ENCODE data around the gene IGFL2. TPM values are rescaled to one million over a fixed set of nuclear protein-coding genes. Genes with fewer than 3 reads are reported as not detected.
"Not testable (repeated sequence)": the region's sequence is repeated elsewhere in the genome, so short reads cannot be mapped to it uniquely, and the experiment has no call there.

The IGFL2 gene
- total and polyA plus RNA-seq, 4 donors: 0.08 TPM; not detected in 3

GRCh38 chr19:46191356-46191755 is 43.3 kb downstream of the IGFL2 start:
- H3K9me3 ChIP-seq (ENCODE audit: control insufficient read depth in 4 of 4, low read length in 3 of 4): no peaks in the 10 kb centered on the region
- H3K36me3 ChIP-seq (ENCODE audit: control insufficient read depth in 4 of 4, insufficient read depth in 3 of 4, low read depth in 1 of 4, low read length in 3 of 4): no peaks in the 10 kb centered on the region
- H3K4me3 ChIP-seq (ENCODE audit: low read depth in 1 of 3, low read length in 3 of 3): no peak overlapping the region
- 84% methylated on average over 4 of the region's 4 CpGs for WGBS
- no peak overlapping the region for H3K9ac ChIP-seq (ENCODE audit: low read depth in 1 of 2, low read length in 2 of 2)
- no peak for DNase-seq (ENCODE audit: low spot score)
- no peak overlapping the region for H3K27ac ChIP-seq (ENCODE audit: low read depth in 1 of 2, low read length in 2 of 2)
- no peak for TF ChIP-seq YY1 (IDR thresholded peaks at IDR 0.05)
- TF ChIP-seq JUND (IDR thresholded peaks at IDR 0.05): no peak
- no peak for TF ChIP-seq NR2F2 (IDR thresholded peaks at IDR 0.05)
- no peak for TF ChIP-seq RAD21 (IDR thresholded peaks at IDR 0.05)
- no peak for TF ChIP-seq FOXA2 (IDR thresholded peaks at IDR 0.05)
- no peak for TF ChIP-seq SP1 (IDR thresholded peaks at IDR 0.05)
- TF ChIP-seq ATF3 (IDR thresholded peaks at IDR 0.05): no peak
- TF ChIP-seq CTCF (IDR thresholded peaks at IDR 0.05; ENCODE audit: low read depth, low read length, missing input control): no peak
- H3K4me1 ChIP-seq (ENCODE audit: control insufficient read depth in 4 of 4, insufficient read depth in 4 of 4, low read length in 3 of 4): peaks cover 4 to 37% (median 17%) of the 10 kb centered on the region in 4 donors
- H3K27me3 ChIP-seq (ENCODE audit: control insufficient read depth in 4 of 4, insufficient read depth in 4 of 4, low read length in 3 of 4): no peaks in the 10 kb centered on the region

- H3K4me3 ChIP-seq (ENCODE audit: low read depth in 1 of 3, low read length in 3 of 3): no peak overlapping the region
- no peak overlapping the region for H3K9ac ChIP-seq (ENCODE audit: low read depth in 1 of 2, low read length in 2 of 2)
- DNase-seq (ENCODE audit: low spot score): no peak
- H3K27me3 ChIP-seq (ENCODE audit: control insufficient read depth in 4 of 4, insufficient read depth in 4 of 4, low read length in 3 of 4): no peaks in the 10 kb centered on the region
- H3K27ac ChIP-seq (ENCODE audit: low read depth in 1 of 2, low read length in 2 of 2): peak overlapping the region; percentile 85 to 95
- H3K9me3 ChIP-seq (ENCODE audit: control insufficient read depth in 4 of 4, low read length in 3 of 4): no peaks in the 10 kb centered on the region
- peaks cover 4 to 37% (median 17%) of the 10 kb centered on the region in 4 donors for H3K4me1 ChIP-seq (ENCODE audit: control insufficient read depth in 4 of 4, insufficient read depth in 4 of 4, low read length in 3 of 4)
- WGBS: 28% methylated on average over 3 of the region's 3 CpGs
- no peaks in the 10 kb centered on the region for H3K36me3 ChIP-seq (ENCODE audit: control insufficient read depth in 4 of 4, insufficient read depth in 3 of 4, low read depth in 1 of 4, low read length in 3 of 4)
- TF ChIP-seq JUND (IDR thresholded peaks at IDR 0.05) (peak in 1 of 2 donors; percentile 31), MAX (IDR thresholded peaks at IDR 0.05) (no peak), SP1 (IDR thresholded peaks at IDR 0.05) (peak; percentile 50), NR2F2 (IDR thresholded peaks at IDR 0.05) (no peak), TAF1 (conservative IDR thresholded peaks at IDR 0.05) (no peak), EGR1 (IDR thresholded peaks at IDR 0.05; ENCODE audit: low read depth in 2 of 2) (no peak), ZBTB33 (IDR thresholded peaks at IDR 0.05) (no peak), ATF3 (IDR thresholded peaks at IDR 0.05) (peak; percentile 74), YY1 (IDR thresholded peaks at IDR 0.05) (no peak), HNF4A (conservative IDR thresholded peaks at IDR 0.05) (peak; percentile 48 to 53), RAD21 (IDR thresholded peaks at IDR 0.05) (no peak), RXRA (IDR thresholded peaks at IDR 0.05) (peak; percentile 62 to 65)
Measured at GRCh38 chr19:46191972-46192371, 43.9 kb downstream of the IGFL2 start.

GRCh38 chr19:46192626-46192991 is 44.6 kb downstream of the IGFL2 start:
- not testable (repeated sequence) for H3K9me3 ChIP-seq (ENCODE audit: control insufficient read depth in 4 of 4, low read length in 3 of 4)
- H3K27ac ChIP-seq (ENCODE audit: low read depth in 1 of 2, low read length in 2 of 2): peak overlapping the region; percentile 85 to 95

More at GRCh38 chr19:46192626-46192991, 44.6 kb downstream of the IGFL2 start:
- H3K4me3 ChIP-seq (ENCODE audit: low read depth in 1 of 3, low read length in 3 of 3); DNase-seq (ENCODE audit: low spot score); H3K27me3 ChIP-seq (ENCODE audit: control insufficient read depth in 4 of 4, insufficient read depth in 4 of 4, low read length in 3 of 4); H3K36me3 ChIP-seq (ENCODE audit: control insufficient read depth in 4 of 4, insufficient read depth in 3 of 4, low read depth in 1 of 4, low read length in 3 of 4): not testable (repeated sequence)
- H3K4me1 ChIP-seq (ENCODE audit: control insufficient read depth in 4 of 4, insufficient read depth in 4 of 4, low read length in 3 of 4): peaks cover 4 to 37% (median 17%) of the 10 kb centered on the region in 4 donors
- 72% methylated on average over 5 of the region's 5 CpGs for WGBS
- peak overlapping the region in 1 of 2 donors; percentile 45 for H3K9ac ChIP-seq (ENCODE audit: low read depth in 1 of 2, low read length in 2 of 2)
